GM18861 (cell line): ENCODE data around the gene PYGL.
"Not testable (repeated sequence)": the region's sequence is repeated elsewhere in the genome, so short reads cannot be mapped to it uniquely, and the experiment has no call there.

Source experiments
- ATAC-seq: cut with Tn5 transposase; IDR thresholded peaks from one replicate; pipeline ENCODE4 v1.9.1; 2021; ENCODE audit not compliant: unreplicated experiment

The PYGL gene

DNA sequence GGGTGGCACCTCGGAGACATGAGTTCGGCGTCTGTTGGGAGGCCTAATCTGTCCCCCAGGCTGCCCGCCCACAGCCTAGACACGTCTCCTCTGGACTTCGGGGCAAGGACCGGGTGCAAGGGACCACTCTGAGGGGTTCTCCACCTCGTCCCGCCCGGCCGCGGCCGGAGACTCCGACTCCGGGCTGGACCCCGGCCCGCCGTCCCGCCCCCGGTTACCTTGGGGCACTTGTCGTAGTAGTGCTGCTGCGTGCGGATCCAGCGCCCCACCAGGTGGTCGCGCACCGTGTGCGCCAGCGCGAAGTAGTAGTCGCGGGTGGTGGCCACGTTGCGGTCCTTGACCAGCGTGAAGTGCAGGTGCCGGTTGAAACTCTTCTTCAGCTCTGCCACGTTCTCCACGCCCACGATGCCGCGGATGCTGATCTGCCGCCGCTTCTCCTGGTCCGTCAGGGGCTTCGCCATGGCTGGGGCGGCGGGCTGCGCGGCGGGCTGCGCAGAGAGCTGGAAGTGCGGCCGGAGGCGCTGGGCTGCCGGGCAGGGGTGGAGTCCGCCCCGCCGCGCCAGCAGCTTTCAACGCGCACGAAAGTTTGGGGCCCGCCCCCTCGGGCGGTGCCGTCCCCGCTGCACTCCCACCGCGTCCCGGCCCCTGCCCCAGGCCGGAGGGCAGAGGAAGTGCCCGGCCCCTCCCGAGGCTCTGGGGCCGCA lies at the start of gene PYGL:
TSS of gene PYGL (minus strand) at position 541 of the 704 bp plus-strand sequence. CDS start at position 461, 80 bp downstream.
- peak; percentile 45 for ATAC-seq

DNA sequence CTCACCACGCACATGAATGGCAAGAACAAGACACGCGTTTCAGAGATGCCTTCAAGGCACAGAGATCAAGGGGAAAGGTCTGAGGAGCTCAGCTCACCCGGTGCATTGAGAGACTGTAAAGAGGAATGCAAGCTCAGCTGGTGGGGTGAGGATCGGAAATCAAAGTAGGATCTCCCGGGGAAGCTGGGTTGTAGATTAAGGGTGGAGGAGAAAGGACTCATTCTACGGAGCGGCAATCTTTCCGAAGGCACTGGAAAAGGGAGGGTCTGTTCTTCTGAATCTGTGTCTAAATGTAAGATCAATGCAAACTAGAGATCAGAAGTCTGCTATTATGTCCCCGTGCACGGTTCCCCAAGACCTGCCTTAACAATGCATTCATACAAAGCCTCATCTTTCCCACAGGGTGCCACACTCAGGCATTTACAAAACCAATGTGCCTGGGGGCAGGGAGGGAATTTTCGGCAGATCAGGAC lies 41.6 kb upstream of the PYGL start:
- no peak for ATAC-seq

DNA sequence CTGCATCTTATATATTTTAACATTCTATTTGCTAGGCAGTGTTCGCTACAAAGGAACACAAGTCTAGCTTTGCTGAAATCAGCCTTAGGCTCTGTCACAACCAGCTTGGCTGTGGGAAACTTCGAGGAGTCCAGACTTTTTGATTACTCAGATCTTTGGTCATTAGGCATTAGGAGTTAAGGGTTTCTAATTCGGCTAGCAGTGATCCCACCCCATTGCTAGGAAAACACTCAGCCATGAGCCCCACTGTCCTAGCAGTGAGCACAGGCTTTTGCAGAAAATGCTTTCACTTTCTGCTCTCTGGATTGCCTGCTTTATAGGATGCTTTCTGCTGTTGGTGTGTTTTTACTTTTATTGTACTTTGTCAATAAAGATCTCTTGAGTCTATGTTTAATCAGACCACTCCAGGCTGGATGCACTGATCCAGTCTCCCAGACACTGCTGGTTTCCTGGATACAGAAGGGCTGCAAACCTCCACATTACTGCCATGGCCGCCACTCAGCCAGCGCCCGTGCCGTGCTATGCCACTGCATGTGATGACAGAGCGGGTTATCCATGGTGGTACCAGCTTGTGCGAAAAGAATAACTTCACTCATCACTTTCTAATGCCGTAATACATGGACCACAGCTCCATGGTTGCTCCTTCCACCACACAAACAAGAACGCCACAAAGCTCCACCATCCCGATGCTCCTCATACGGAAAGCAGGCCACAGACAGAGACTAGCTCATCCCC lies 41.0 kb upstream of the PYGL start:
- no peak for ATAC-seq

DNA sequence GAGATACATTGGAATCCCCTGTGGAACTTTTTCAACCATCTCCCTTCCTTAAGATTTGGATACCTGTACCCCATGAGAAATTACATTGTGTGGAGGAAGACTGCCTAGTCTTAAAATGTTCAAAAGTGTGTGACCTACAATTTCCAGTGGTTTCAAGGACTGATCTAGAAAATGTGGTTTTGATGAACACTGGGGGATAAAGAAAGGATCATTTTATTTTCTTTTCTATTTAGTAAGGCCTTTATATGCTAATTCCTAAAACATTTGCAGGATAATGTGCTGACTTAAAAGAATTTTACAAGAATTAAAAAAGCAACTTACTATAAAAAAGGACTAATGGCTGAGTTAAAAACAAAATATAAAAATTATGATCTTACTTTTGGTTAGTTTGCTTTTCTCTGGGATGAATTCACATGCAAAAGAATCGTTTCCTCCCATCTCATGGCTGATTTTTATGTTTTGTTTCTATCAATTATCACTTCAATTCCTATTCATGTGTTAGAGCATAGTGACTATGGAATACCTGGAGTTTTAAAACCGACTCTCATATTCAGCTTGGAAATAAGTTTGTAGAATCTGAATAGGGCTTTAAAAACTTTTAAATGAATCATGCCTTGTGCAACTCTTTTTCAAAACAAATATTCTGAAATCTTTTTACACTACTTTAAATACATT lies 39.9 kb upstream of the PYGL start:
- no peak for ATAC-seq

DNA sequence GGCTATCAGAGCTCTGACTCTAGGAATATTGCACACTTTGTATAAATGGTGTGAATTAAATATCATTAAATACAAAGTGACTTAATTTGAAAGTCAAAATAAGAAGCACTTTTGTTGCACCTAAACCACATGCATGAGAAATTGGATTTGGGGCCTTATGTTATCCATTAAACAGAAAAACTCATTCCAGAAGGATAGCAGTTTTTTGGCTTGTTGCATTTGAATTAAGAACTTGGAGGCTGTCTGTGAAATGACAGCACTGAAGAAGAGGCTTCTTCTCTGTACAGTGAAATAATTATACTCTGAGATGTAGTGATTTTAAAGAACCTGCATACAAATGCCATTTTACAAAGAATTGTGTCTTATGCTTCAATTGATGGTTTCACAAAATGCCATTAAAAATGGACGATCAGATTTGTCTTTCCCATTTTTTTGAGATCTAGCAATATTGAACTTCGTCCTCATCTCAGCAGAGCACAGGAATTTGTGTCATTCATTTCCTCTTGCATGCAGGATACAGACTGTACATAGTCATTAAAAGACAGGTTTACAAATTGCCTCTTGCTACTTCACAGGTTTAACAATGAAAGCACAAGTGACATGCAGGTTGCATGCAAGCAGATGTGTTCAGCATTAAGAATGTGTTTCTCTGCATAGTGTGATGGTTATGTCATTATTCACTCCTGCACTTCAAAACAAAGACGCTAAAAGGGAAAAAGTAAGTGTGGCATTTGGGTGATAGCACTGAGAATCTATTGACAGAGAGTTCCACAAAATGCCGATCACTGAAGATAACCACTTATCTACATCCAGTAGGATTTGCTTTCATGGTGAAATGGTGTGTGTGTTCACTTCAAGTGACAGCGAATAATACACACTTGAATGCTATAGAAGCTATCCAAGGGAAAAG lies 35.9 kb upstream of the PYGL start:
- no peak for ATAC-seq

DNA sequence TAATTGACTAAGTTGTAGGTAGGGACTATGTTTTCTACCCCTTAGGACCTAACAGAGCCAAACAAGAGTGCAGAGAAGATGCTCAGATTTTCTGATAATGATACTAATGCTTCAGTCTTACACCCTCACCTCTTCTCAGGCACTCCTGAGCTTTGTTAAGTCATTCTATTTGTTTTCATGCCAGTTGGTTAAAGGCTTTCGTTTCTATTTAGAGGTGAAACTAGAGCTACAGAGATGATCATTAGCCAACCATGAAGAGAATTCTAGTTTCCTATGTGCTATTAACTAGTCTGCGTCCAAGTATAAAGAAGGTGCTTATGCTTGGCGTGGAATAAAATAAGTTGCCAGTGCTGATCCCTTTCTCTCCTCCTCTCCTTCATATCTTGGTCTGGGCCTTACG lies 34.6 kb upstream of the PYGL start:
- peak; percentile 90 for ATAC-seq

DNA sequence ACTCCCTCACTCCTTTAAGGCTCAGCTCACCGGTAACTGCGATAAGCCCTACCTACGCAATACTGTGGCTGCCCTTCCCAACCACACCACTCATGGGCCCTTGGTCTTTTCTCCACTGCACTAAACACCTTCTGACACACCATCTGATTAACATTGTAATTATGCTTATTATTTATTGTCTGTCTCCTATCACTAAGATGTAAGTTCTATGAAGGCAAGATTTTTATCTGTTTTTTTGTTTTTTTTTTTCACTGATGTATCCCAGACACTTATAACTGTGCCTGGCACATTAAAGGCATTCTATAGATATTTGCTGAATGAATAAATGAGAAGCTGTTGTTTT lies 34.2 kb upstream of the PYGL start:
- ATAC-seq: no peak

DNA sequence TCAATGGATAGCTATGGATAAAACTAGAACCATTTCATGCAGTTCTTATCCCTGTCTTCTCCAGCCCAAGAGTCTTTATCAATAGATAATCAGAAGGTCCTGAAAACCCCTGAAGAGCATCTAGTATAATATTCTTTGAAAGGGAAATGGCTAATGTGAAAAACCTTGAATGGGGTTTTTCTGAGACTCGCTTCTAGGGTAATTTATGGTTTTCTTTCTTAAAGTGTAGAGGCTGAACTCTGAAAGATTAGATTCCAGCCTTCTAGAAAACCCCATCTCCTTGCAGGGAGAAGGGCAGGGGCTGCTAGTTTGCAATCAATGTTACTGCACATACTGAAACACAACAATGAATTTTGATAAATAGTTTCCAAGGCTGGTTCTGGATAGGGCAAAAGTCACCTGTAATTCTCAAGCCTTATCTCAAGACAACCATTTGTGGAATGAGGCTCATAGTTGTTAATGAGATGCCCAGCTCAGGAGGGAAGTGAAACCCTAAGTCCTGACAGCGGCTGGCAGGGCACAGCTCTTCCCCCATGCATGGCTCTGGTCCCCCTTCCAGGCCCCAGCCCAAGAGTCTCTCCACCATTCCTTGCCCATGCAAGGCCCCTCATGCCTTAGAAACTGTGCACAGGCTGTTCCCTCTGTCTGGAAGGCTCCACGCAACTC lies 33.7 kb upstream of the PYGL start:
- peak; percentile 44 for ATAC-seq

DNA sequence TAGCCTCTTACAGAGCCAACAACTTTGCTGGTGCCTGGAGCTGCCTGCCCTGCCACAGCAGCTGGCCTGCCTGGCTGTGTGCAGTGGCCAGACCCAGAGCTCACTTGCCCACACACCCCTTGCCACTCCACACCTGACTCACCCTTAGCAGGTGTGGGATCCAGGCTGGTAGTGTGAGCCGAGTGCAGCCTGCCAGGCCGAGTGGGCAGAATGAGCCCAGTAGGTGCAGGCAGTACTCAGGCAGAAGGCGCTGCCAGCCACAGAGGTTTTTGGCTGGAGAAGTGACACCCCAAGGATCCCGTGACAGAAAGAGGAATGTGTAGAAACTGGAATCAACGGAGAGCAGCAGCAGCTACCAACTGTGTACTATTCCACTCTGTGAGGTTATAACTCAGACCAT lies 29.8 kb upstream of the PYGL start:
- ATAC-seq: no peak

DNA sequence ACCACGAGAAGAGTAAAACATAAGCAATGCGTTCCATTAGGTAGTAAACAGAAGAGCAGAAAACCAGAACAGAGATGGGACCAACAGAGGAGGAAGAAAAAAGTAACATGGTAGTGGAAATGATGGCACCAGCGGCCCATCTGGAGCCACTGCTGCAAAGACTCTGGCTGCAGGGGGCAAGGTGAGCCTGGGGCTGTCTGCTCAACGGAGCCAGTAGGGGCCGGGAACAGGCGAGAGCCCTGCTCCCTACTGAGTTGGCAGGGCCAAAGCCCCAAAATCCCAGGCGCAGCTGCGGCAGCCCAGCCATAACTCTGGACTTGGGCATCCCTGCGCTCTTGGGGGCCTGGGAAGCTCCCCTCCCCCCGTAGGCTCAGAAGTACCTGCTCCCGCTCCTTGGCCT lies 28.5 kb upstream of the PYGL start:
- no peak for ATAC-seq

DNA sequence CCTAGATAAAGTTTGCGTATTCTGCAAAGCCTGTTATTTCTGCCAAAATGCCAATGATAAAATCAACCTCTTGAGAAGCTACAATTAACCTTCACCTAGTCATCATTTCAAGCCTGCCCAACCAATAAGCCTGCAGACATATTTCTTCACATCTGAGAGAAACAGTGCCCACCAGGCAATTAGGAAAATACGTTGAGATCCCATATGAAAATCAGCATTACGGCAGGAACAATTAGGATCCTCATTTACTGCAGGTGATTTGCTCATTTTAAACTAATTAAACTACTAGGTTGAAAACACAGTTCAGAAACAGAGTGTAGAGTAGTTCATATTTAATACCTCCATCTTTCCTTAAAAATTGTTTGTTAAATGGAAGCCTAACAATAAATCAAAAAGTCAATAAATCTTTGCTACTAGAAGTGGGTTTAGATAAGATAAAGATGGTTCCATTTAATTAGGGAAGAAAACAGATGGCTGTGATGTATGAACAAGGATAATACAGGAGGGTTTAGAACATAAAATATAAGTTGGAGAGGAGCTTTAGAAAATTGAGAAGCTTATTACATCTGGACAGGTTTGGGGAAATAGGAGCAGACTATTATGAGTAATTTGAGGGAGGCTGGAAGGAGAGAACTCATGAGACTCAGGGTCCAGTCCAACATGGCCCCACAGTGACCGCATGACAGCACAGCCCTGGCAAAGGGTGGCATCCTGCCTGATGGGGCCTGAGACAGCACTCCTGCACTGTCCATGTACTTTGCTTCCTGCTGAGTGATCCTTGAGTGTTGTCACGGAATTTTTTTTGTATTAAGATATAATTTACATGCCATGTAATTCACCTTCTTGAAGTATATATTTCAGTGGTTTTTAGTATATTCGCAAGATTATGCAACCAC lies 26.9 kb upstream of the PYGL start:
- no peak for ATAC-seq

DNA sequence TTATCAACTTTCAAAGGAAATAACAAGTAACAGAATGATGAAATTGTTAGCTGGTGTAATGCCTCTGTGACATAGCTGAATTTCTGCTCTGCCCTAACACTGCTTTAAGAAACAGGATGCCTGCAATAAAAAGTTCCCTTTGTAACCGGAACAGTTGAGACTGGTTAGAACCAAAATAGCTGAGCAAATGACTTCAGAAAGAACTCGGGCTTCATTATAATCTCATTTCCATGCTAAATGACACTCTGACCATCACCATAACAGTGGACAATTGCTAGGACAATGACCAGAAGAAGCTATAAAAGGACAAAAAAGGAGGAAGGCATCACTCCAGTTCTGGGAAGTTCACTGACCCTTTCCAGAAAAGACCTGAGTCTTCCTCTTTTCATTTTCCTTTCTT lies 23.5 kb upstream of the PYGL start:
- ATAC-seq: no peak

DNA sequence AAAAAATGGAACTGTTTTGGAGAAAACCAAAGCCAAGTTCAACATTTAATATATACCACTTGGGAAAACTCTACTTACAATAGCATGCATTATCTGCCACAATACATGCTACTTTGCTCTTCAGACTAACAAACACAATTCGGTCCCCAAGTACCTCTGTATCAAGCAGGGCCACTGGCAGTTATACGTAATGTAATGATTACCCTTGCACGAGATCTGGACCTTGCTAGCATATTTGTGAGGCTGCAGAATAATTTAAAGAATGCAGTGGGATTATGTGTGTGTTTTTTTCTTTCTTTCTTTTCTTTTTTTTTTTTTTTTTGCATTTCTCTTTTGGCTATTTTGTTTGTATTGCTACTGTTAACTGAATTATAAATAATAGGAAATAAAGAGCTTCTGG lies 22.8 kb upstream of the PYGL start:
- ATAC-seq: no peak

DNA sequence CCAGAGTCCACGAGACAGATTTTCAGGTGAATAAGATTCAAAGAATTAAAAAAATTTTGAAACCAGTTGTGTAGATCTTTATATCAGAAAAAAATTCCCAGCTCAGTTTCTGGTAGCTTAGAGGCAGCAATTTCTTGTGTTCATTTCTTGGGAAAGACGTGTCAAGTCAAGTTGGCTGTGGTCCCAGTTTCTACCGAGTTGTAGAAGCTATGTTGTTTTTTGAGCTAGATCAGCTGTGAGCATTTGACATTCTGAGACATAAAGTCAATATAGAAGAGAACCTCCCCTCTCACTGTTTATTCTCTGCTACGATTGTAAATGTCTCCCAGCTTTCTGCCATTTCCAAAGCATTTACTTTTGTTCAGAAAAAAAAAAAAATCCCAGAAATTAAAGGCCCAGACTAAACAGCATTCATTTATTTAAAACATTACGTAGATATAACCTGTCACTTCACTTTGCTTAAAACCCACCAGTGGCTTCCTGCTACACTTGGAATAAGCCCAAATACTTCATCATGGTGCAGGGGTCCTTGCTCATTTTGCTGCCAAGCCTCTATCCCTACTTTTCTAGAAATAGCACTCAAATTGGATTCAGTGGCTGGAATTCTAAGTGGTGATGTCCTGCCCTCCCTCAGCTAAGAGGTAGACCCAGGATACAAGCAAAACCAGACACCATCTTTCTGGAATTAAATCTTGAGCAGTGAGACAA lies 20.6 kb upstream of the PYGL start:
- no peak for ATAC-seq

DNA sequence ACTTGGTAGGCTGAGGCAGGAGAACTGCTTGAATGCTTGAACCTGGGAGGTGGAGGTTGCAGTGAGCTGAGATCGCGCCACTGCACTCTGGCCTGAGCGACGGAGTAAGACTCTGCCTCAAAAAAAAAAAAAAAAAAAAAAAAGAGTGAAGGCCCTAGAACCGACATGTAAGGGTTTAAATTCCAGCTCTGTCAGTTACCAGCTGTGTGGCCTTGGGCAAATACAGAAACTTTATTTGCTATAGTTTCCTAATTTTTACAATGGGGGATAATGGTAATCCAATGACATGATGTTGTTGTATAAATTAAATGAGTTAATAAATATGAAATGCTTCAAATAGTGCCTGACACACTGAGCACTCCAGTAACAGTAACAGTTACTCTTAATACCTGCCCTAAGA lies 19.6 kb upstream of the PYGL start:
- no peak for ATAC-seq

DNA sequence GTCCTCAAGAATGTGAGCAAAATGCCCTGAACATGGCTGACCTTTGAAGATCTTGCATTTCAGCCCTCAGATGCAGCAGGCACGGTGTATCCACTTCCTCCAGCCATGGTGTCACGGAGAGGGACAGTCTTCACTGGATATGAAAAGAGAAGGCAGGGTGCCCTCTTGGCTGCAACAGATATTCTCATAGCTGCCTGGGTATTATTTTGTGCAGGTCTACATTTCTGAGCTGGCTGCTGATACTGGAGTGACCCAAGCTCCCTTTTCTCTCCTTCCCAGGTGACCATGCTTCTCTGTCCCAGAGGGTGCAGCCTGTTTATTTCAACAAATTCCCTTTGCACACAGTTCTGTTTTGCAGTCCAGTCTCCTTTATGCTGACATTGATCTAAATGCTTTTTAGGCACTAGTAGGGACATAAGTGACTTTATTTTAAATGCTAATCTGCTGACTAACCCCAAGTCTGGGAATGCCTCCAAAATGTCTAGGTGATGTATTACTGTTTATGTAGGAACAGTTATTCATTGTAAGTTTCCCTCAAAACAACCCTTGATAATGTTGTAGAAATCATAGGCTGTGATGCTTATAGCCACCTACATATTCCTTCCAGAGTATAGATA lies 17.4 kb upstream of the PYGL start:
- ATAC-seq: no peak

DNA sequence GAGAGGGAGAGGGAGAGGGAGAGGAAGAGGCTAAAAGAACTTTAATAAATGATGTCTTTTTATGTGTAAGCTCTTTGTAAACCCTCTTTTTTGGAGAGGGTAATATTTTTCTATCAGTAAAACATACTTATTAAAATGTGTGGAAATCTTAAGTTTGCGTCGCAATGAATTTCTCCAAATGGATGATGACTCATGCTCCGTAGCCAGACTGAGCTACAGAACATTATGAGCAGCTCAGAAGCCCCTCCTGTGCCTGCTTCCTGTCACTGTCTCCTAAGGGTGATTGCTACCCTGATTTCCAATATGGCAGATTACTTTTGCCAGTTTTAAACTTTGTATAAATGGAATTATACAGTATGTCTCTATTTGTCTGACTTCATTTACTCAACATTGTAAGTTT lies 13.0 kb upstream of the PYGL start:
- no peak for ATAC-seq

DNA sequence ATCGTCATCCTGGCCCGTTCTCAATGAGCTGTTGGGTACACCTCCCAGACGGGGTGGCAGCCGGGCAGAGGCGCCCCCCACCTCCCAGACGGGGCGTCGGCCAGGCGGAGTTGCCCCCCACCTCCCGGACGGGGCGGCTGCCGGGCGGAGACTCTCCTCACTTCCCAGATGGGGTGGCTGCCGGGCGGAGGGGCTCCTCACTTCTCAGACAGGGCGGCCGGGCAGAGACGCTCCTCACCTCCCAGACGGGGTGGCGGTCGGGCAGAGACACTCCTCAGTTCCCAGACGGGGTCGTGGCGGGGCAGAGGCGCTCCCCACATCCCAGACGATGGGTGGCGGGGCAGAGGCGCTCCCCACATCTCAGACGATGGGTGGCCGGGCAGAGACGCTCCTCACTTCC lies 12.1 kb upstream of the PYGL start:
- ATAC-seq: not testable (repeated sequence)
